IPS-NIHi7 (cell line): ENCODE results near the gene EOLA1.
"Not testable (repeated sequence)": the region's sequence is repeated elsewhere in the genome, so short reads cannot be mapped to it uniquely, and the experiment has no call there.

ENCODE experiments used
- DNase-seq: peaks from one replicate; pipeline ENCODE4 v3.0.0; 2012; ENCODE audit warnings: mixed read lengths; ENCODE audit errors: extremely low spot score

The EOLA1 gene

DNA sequence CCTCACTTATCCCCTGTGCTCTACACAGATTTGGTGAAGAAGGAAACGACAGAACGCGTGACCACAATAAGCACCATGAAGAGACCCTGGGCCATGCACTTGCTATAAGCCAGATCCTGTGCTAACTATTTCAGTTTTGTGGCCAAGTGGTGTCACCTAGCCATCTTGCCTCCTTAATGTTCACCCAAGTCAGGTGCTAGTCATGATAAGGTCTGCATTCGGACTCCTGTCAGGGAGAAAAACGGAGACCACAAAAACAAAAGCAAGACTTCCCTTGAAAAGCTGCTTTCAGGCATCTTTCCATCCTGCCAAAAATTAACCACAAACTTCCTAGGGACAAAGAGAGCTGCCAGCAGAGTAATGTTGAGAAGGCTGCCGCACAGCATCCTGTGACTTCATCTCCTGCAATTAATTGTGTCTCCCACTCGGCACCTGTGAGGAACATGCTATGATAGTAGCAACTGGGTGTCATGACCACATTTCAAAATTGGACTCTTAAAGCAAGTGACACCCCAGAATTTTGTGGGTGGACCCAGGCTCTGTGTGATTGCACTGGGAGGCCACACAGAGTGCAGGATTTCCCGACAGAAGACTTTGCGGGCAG is 26.9 kb upstream of the EOLA1 start:
- no peak for DNase-seq

GRCh38 chrX:149515954-149516602 is 24.7 kb upstream of the EOLA1 start:
- no peak for DNase-seq

GRCh38 chrX:149516604-149517003 is 24.2 kb upstream of the EOLA1 start:
- DNase-seq = no peak

DNA sequence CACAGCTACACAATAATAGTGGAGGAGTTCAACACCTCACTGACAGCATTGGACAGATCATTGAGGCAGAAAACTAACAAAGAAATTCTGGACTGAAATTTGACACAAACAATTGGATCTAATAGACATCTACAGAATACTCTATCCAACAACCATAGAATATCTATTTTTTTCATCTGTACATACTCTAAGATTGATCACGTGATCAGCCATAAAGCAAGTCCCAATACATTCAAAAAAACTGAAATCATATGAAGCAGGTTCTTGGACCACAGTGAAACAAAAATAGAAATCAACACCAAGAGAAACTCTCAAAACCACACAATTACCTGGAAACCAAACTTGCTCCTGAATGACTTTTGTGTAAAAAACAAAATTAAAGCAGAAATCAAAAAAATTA is 23.5 kb upstream of the EOLA1 start:
- no peak for DNase-seq

- no peak for DNase-seq
Observed at GRCh38 chrX:149518236-149518635, 22.6 kb upstream of the EOLA1 start.

DNA sequence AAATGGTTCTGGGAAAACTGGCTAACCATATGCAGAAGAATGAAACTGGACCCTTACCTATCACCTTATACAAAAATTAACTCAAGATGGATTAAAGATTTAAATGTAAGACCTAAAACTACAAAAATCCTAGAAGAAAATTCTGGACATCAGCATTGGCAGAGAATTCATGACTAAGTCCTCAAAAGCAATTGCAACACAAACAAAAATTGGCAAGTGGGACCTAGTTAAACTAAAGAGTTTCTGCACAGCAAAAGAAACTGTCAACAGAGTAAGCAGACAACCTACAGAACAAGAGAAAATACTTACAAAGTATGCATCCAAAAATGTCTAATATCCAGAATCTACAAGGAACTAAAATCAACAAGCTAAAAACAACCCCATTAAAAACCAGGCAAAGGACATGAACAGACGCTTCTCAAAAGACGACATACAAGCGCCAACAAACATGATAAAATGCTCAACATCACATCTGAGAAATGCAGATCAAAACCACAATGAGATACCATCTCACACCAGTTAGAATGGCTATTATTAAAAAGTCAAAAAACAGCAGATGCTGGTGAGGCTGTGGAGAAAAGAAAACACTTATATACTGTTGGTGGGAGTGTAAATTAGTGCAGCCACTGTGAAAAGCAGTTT is 20.1 kb upstream of the EOLA1 start:
- DNase-seq = not testable (repeated sequence)

DNA sequence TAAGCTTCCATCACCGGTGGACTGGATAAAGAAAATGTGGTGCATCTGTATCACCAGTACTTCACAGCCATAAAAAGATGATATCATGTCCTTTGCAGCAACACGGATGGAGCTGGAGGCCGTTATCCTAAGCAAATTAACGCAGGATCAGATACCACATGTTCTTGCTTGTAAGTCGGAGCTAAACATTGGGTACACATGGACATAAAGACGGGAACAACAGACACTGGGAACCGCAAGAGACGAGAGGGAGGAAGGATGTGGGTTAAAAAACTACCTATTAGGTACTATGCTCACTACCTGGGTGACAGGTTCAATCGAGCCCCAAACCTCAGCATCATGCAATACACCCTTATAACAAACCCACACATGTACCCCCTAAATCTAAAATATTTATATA is 19.4 kb upstream of the EOLA1 start:
- no peak for DNase-seq

DNA sequence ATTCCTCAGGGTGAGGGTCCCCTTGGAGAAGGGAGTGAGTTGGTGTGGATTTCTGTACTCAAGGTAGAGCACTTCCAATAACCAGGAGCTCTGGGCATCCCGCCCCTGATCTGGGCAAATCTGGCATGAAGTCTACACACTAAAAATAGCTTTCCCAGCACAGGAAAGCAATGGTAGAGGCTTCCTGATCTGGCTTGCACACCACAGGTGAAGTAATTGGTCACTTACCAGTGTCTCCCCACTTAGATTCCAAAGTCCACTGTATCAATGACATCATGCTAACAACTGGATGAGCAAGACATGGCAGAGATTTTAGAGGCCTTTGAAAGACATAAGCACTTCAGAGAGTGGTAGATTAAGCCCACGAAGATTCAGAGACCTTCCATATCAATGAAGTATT is 17.9 kb upstream of the EOLA1 start:
- DNase-seq = no peak

DNA sequence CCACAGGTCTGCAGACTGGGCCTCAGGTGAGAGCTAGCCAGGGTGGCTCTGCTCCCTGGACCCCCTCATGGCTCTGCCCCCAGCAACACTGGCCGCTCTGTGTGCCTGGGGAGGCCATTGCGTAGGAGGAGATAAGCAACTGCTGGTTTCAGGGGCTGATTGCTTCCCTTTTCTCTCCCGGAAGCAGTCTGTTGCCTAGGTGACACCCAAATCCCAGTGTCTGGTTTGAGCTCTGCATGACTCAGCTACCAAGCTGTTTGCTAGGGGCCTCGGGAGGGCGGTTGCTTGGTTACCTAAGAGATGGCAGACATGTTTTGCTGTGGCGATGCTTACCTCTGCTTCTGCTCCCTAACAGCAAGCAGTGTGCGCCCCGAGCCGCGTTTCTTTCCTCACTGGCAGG is 15.4 kb upstream of the EOLA1 start:
- DNase-seq = not testable (repeated sequence)

DNA sequence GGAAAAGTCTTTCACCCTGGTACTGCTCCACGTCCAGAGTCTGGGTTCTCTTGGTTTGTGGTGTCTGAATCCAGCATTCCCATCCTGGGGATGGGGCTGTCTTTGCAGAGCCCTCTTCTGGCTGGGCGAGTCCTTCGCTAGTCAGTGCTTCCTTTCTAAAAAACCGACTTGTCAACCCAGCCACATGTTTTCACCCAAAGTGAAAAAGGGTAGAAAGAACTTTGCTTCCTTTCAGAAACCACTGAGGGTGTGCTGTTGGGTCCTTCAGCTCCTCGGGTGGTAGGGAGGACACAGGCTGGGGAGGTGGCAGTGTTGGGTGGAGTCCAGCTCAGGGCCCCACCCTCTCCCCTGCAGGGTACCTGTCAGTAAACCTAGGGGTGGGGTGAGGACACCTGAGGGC is 14.9 kb upstream of the EOLA1 start:
- not testable (repeated sequence) for DNase-seq

- DNase-seq = not testable (repeated sequence)
Observed at GRCh38 chrX:149526318-149527033, 14.3 kb upstream of the EOLA1 start.

DNA sequence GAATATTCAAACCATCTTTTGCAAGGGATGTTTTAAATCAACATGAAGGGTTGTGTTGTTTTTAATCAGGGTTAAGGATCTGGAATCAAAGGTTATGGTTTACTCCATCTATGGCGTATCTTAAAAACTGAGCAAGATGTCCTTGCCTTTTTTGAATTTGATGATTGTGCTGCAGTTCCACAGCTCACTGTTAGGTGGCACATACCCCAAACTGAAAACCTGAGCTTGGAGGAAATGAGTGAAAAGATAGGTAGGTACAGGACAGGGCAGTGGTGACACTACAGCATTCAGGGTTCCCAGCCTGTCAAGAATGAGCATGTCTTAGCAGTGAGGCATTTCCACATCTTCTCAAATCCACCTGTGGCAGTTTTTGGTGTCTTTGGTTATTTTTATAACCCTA is 13.1 kb upstream of the EOLA1 start:
- no peak for DNase-seq

DNA sequence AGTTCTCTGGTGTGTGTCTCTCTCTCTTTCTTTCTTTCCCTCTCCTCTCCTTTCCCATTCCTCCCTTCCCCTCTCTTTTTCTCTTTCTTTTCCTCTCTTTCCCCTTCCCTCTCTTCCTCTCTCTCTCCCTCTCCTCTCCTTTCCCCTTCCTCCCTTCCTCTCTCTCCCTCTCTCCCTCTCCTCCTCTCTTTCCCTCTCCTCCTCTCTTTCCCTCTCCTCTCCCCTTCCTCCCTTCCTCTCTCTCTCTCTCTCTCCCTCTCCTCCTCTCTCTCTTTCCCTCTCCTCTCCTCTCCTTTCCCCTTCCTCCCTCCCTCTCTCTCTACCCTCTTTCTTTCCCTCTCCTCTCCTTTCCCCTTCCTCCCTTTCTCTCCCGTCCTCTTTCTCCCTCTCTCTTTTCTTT is 12.4 kb upstream of the EOLA1 start:
- no peak for DNase-seq

- DNase-seq = no peak
Observed at GRCh38 chrX:149531599-149531998, 9.2 kb upstream of the EOLA1 start.

DNA sequence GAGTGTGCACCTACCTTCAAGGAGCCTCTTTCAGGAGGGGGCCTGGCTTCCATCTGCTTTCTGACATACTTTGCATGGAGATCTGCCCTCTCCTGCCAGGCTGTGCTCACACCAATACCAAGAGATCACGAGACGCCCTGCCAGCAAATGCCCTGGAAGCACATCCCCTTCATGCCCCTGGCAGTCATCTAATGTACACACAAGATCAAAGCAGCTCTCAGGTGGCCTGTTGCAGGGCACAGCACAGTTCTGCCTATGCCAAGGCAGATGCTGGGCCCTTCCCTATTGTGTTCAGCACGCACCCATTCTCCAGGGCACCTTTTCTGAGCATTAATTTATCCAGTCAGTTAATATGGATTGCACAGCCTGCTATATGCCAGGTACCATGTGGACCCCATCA is 7.9 kb upstream of the EOLA1 start:
- not testable (repeated sequence) for DNase-seq

- DNase-seq = not testable (repeated sequence)
Observed at GRCh38 chrX:149533999-149534398, 6.8 kb upstream of the EOLA1 start.

DNA sequence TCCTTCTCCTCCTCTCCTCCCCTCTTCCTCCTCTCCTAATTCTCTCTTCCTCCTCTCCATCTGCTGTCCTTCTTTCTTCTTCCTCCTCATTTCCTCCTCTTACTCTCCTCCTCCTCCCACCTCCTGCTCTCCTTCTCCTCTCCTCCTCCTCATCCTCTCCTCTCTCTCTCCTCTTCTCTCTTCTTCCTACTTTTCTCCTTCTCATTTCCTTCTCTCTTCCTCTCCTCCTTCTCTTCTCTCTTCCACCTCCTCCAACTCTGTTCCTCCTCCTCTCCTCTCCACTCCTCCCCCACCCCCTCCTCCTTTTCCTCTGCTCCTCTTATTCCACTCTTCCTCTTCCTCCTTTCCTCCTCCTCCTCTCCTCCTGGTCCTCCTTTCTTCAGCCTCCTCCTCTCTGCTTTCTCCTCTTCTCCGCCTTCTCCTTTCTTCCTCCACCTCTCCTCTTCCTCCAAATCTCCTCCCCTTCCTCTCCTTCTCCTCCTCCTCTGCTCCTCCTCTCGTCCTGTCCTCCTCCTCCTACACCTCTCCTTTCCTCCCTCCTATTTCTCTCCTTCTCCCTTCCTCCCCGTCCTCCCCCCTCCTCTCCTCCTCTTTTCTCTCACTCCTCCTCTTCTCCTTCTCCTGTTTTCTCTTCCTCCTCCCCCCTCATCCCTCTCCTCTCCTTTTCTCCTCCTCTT is 5.7 kb upstream of the EOLA1 start:
- not testable (repeated sequence) for DNase-seq

GRCh38 chrX:149537474-149537873 is 3.3 kb upstream of the EOLA1 start:
- DNase-seq = not testable (repeated sequence)

DNA sequence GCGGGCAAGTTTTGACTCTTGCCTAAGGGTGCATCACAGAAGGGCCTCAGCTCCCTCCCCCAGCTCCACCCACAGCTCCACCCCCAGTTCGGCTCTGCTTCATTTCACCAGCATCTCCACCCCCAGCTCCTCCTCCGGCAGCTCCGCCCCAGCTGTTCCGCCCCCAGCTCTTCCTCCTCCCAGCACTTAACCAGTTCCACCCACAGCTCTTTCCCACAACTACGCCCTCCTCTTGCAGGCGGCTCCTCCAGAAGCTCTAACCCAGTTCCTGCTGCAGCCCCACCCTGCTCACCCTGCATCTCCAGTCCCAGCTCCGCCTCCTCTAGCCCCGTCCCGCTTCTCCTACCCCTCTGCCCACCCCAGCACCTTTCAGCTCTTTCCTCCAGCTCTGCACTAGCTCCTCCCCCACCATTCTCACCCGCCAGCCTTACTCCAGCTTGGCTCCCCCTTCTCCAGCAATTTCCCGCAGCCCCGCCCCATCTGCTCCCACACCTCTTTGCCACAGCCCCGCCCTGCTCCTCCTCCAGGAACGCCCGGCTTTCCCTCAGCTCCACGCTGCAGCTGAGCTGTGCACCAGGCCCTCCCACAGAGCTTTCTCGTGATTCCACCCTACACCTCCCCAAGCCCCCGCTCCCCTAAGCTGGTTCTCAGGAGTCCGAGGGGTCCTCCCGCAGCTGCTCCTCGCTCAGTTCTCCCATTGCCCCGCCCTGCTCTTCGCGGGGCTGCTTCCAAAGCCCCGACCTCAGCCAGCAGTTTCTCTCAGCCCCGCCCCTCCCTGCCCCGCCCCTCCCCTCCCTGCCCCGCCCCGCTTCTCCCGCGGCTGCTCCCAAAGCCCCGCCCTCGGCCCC is 1.3 kb upstream of the EOLA1 start:
- peak; percentile 71 for DNase-seq

DNA sequence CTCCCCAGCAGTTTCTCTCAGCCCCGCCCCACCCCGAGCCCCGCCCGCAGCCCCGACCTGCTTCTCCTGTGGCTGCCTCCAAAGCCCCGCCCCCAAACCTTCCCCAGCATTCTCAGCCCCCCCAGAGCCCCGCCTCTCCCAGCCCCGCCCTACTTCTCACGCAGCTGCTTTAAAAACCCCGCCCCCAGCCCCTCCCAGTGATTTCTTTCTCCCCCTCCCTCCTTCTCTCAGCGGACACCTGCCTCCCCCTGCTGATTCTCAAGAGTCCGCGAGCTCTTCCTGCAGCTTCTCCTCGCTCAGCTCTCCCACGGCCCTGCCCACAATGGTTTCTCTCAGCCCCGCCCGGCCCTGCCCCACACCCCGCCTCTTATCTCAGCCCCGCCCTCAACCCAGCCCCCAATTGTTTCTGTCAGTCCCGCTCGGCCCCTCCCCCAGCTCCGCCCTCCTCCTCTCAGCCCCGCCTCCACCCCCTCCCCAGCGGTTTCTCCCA is 636 bp upstream of the EOLA1 start:
- peak; percentile 65 for DNase-seq

DNA sequence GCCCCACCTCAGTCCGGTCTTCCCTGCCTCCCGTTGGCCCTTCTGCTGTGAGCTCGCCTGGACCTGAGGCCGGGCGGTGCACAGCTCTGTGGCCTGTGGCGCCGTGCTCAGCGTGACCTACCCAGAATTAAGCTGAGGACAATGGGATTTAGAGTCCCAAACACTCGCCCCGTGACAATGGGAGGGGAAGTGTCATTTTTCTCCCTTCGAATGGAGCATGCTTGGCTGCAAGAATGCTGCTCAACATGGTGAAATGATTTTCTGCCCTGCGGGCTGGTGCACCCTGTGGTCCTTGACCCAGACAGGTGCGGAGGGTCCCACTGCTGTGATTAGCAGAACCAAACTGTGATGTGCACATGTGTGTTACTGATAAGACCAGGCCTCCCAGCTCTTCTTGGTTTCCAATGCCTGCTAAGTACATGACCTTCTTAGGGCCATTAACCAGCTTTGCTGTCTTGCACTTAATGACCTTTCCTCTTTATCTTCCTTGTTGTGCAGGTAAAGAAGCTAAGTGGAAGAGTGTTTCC is 772 bp downstream of the EOLA1 start:
- DNase-seq = no peak
